NCI-H1694 (cell line): Measurements from ENCODE around the gene SND1.
A peak's percentile ranks its signal among the peaks of the same experiment; 100 is the strongest.
"Not testable (repeated sequence)": the region's sequence is repeated elsewhere in the genome, so short reads cannot be mapped to it uniquely, and the experiment has no call there.

ENCODE experiments used
- DNase-seq: peaks from one replicate; lab custom pipeline; 2025; lab: John Stamatoyannopoulos, UW

The SND1 gene

GRCh38 chr7:127962589-127963361 lies 310.8 kb downstream of the SND1 start:
- no peak for DNase-seq

GRCh38 chr7:127963850-127964249 lies 311.9 kb downstream of the SND1 start:
- DNase-seq = not testable (repeated sequence)

- no peak for DNase-seq
These were observed 315.3 kb downstream of the SND1 start for GRCh38 chr7:127967281-127967680.

GRCh38 chr7:127968547-127968946 lies 316.6 kb downstream of the SND1 start:
- DNase-seq = no peak

- DNase-seq = no peak
These were observed 321.8 kb downstream of the SND1 start for GRCh38 chr7:127973832-127974231.

GRCh38 chr7:127974446-127975035 lies 322.5 kb downstream of the SND1 start:
- peak; percentile 82 for DNase-seq

GRCh38 chr7:127976056-127976737 lies 324.2 kb downstream of the SND1 start:
- peak; percentile 78 for DNase-seq

- no peak for DNase-seq
These were observed 324.7 kb downstream of the SND1 start for GRCh38 chr7:127976738-127977120.

GRCh38 chr7:127978421-127978820 lies 326.4 kb downstream of the SND1 start:
- DNase-seq = no peak

GRCh38 chr7:127979113-127979727 lies 327.2 kb downstream of the SND1 start:
- no peak for DNase-seq

GRCh38 chr7:127979728-127980126 lies 327.7 kb downstream of the SND1 start:
- no peak for DNase-seq

GRCh38 chr7:127980901-127981300 lies 328.9 kb downstream of the SND1 start:
- no peak for DNase-seq

GRCh38 chr7:127981965-127982364 lies 330.0 kb downstream of the SND1 start:
- DNase-seq = no peak

GRCh38 chr7:127983804-127984332 lies 331.9 kb downstream of the SND1 start:
- DNase-seq = no peak

- no peak for DNase-seq
These were observed 334.9 kb downstream of the SND1 start for GRCh38 chr7:127986581-127987521.

- no peak for DNase-seq
These were observed 336.8 kb downstream of the SND1 start for GRCh38 chr7:127988751-127989150.

GRCh38 chr7:127993317-127993716 lies 341.3 kb downstream of the SND1 start:
- DNase-seq = no peak

- no peak for DNase-seq
These were observed 342.0 kb downstream of the SND1 start for GRCh38 chr7:127993987-127994386.

- DNase-seq = no peak
These were observed 343.3 kb downstream of the SND1 start for GRCh38 chr7:127995156-127995880.

- no peak for DNase-seq
These were observed 343.9 kb downstream of the SND1 start for GRCh38 chr7:127995881-127996215.
